ENCODE data around the gene FBN2. TPM values are rescaled to one million over a fixed set of nuclear protein-coding genes. Genes with fewer than 3 reads are reported as not detected.

FBN2 gene
- total RNA-seq, 6 experiments from 2014 or later, result 0.06 to 0.98 (median 0.45) TPM

GRCh38 chr5:128494516-128494915 lies 43.5 kb downstream of the FBN2 start:
- DNase-seq, result no peak
- intact Hi-C loops (cut with DNase I), result no loop called here
- ATAC-seq, result no peak
- WGBS (ENCODE audit: insufficient coverage, low coverage, low lambda C conversion rate, missing lambda C conversion rate), result 50% methylated on average over 1 of the region's 1 CpG
- Histone ChIP-seq H3K9me3 (no peaks in the 10 kb centered on the region), H3K27ac (no peak overlapping the region), H3K4me3 (no peak overlapping the region), H3K27me3 (no peaks in the 10 kb centered on the region), H3K36me3 (no peaks in the 10 kb centered on the region), H3K4me1 (no peaks in the 10 kb centered on the region)
- TF ChIP-seq CTCF (IDR thresholded peaks at IDR 0.05), result no peak
- no peak for TF ChIP-seq POLR2A (IDR thresholded peaks at IDR 0.05)

GRCh38 chr5:128493657-128494329 lies 44.3 kb downstream of the FBN2 start:
- TF ChIP-seq CTCF (IDR thresholded peaks at IDR 0.05) (no peak), POLR2A (IDR thresholded peaks at IDR 0.05) (no peak)
- H3K36me3 ChIP-seq, result no peaks in the 10 kb centered on the region
- no peaks in the 10 kb centered on the region for H3K27me3 ChIP-seq
- ATAC-seq (no peak), DNase-seq (no peak)
- H3K27ac ChIP-seq, result no peak overlapping the region
- H3K9me3 ChIP-seq, result no peaks in the 10 kb centered on the region
- no peak overlapping the region for H3K4me3 ChIP-seq
- no peaks in the 10 kb centered on the region for H3K4me1 ChIP-seq
- intact Hi-C loops (cut with DNase I), result no loop called here
- WGBS (ENCODE audit: insufficient coverage, low coverage, low lambda C conversion rate, missing lambda C conversion rate), result 87% methylated on average over 4 of the region's 4 CpGs

GRCh38 chr5:128491291-128491690 lies 46.8 kb downstream of the FBN2 start:
- no peak for DNase-seq
- 20% methylated on average over 3 of the region's 3 CpGs for WGBS (ENCODE audit: insufficient coverage, low coverage, low lambda C conversion rate, missing lambda C conversion rate)
- H3K27ac ChIP-seq, result no peak overlapping the region
- H3K4me1 ChIP-seq, result no peaks in the 10 kb centered on the region
- H3K27me3 ChIP-seq, result no peaks in the 10 kb centered on the region
- intact Hi-C loops (cut with DNase I), result no loop called here
- H3K9me3 ChIP-seq, result no peaks in the 10 kb centered on the region
- no peak overlapping the region for H3K4me3 ChIP-seq
- no peaks in the 10 kb centered on the region for H3K36me3 ChIP-seq
- ATAC-seq, result no peak
- no peak for TF ChIP-seq POLR2A (IDR thresholded peaks at IDR 0.05)
- no peak for TF ChIP-seq CTCF (IDR thresholded peaks at IDR 0.05)

GRCh38 chr5:128490761-128491160 lies 47.3 kb downstream of the FBN2 start:
- 30% methylated on average over 1 of the region's 1 CpG for WGBS (ENCODE audit: insufficient coverage, low coverage, low lambda C conversion rate, missing lambda C conversion rate)
- no peak overlapping the region for H3K27ac ChIP-seq
- intact Hi-C loops (cut with DNase I), result no loop called here
- DNase-seq (no peak), ATAC-seq (no peak)
- no peaks in the 10 kb centered on the region for H3K36me3 ChIP-seq
- no peaks in the 10 kb centered on the region for H3K27me3 ChIP-seq
- H3K4me3 ChIP-seq, result no peak overlapping the region
- no peaks in the 10 kb centered on the region for H3K4me1 ChIP-seq
- H3K9me3 ChIP-seq, result no peaks in the 10 kb centered on the region
- TF ChIP-seq CTCF (IDR thresholded peaks at IDR 0.05), result no peak
- no peak for TF ChIP-seq POLR2A (IDR thresholded peaks at IDR 0.05)
